Germinal center (tissue), 1 donor: Measurements from ENCODE around the gene ZNF263.
"Not testable (repeated sequence)": the region's sequence is repeated elsewhere in the genome, so short reads cannot be mapped to it uniquely, and the experiment has no call there.

Source experiments
- DNase-seq: peaks from one replicate; pipeline ENCODE4 v3.0.0; 2012; ENCODE audit warnings: mixed read lengths, low spot score

The ZNF263 gene

GRCh38 chr16:3268294-3268693 lies 15.0 kb upstream of the ZNF263 start:
- no peak for DNase-seq

- DNase-seq = not testable (repeated sequence)
These were observed 12.6 kb upstream of the ZNF263 start for GRCh38 chr16:3270718-3271117.

- not testable (repeated sequence) for DNase-seq
These were observed 12.0 kb upstream of the ZNF263 start for GRCh38 chr16:3271281-3271680.

- no peak for DNase-seq
These were observed 8.8 kb upstream of the ZNF263 start for GRCh38 chr16:3274490-3274889.

- no peak for DNase-seq
These were observed 8.3 kb upstream of the ZNF263 start for GRCh38 chr16:3274947-3275346.

GRCh38 chr16:3276679-3277078 lies 6.6 kb upstream of the ZNF263 start:
- DNase-seq = no peak

- no peak for DNase-seq
These were observed 2.0 kb upstream of the ZNF263 start for GRCh38 chr16:3281222-3281820.

GRCh38 chr16:3282103-3282729 lies 1.1 kb upstream of the ZNF263 start:
- no peak for DNase-seq

GRCh38 chr16:3283543-3284447 lies 504 bp downstream of the ZNF263 start:
- no peak for DNase-seq

GRCh38 chr16:3285131-3285530 lies 1.8 kb downstream of the ZNF263 start:
- no peak for DNase-seq

GRCh38 chr16:3289998-3290673 lies 6.8 kb downstream of the ZNF263 start:
- DNase-seq = no peak

- no peak for DNase-seq
These were observed 9.3 kb downstream of the ZNF263 start for GRCh38 chr16:3292604-3293003.

- DNase-seq = no peak
These were observed 11.9 kb downstream of the ZNF263 start for GRCh38 chr16:3295209-3295608.

GRCh38 chr16:3295783-3296182 lies 12.5 kb downstream of the ZNF263 start:
- DNase-seq = no peak

- no peak for DNase-seq
These were observed 21.1 kb downstream of the ZNF263 start for GRCh38 chr16:3304370-3304769.

- DNase-seq = peak; percentile 86
These were observed 22.1 kb downstream of the ZNF263 start, which contains the start of the genes TIGD7 and ZNF75A for GRCh38 chr16:3305109-3306068. Gene TIGD7 (minus strand): TSS chr16:3305430. CDS start chr16:3300614, 4,816 bp downstream. Gene ZNF75A (plus strand): TSS chr16:3305497. CDS start chr16:3308429, 2,932 bp downstream.

GRCh38 chr16:3306078-3306477 lies 22.8 kb downstream of the ZNF263 start:
- no peak for DNase-seq

- no peak for DNase-seq
These were observed 28.2 kb downstream of the ZNF263 start for GRCh38 chr16:3311496-3311895.

GRCh38 chr16:3317315-3317999 lies 34.2 kb downstream of the ZNF263 start:
- DNase-seq = no peak

GRCh38 chr16:3321816-3322215 lies 38.5 kb downstream of the ZNF263 start:
- DNase-seq = no peak
